ENCODE measurements around the gene PSMA3.

Gene PSMA3

GRCh38 chr14:58299401-58300330, 55.0 kb downstream of the PSMA3 start:
- peak in 2 of 5 donors; percentile 8 to 24 for DNase-seq

- no peak for DNase-seq
Observed at GRCh38 chr14:58301416-58301815, 56.8 kb downstream of the PSMA3 start.

- no peak for DNase-seq
Observed at GRCh38 chr14:58305730-58306129, 61.1 kb downstream of the PSMA3 start.

GRCh38 chr14:58307597-58308316, 63.1 kb downstream of the PSMA3 start:
- no peak for DNase-seq

GRCh38 chr14:58309086-58309485, 64.4 kb downstream of the PSMA3 start:
- DNase-seq, result no peak

- no peak for DNase-seq
Observed at GRCh38 chr14:58313699-58314098, 69.1 kb downstream of the PSMA3 start.

GRCh38 chr14:58315606-58316005, 71.0 kb downstream of the PSMA3 start:
- no peak for DNase-seq

All from T-helper 1 cell (primary cell).